ENCODE results near the gene OPN5. TPM values are rescaled to one million over a fixed set of nuclear protein-coding genes. Genes with fewer than 3 reads are reported as not detected.

Gene OPN5
- polyA plus RNA-seq, 4 donors: 0.04 to 0.96 (median 0.64) TPM

- no peak for DNase-seq (ENCODE audit: low read depth in 4 of 4, low spot score in 3 of 4)
Measured at GRCh38 chr6:47852727-47853126, 70.9 kb downstream of the OPN5 start.

DNA sequence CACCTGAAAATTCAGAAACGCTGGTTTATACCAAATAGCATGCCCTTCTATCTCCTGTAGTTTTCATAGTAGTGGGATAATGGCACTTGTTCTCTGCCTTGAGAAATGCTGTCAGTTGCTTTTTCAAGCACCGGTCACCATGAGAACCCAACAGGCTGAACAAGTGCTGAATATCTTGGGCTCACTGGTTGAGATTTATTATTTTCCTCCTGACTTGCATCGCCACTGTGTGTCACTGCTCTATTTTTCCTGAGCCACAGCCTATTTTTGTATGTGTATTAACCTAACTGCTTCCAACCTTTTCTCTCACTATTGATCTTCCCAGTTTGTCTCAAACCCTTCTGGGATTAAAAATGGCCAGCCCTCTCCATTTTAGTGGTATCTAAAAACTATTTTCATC lies 71.9 kb downstream of the OPN5 start:
- no peak for DNase-seq (ENCODE audit: low read depth in 4 of 4, low spot score in 3 of 4)

DNA sequence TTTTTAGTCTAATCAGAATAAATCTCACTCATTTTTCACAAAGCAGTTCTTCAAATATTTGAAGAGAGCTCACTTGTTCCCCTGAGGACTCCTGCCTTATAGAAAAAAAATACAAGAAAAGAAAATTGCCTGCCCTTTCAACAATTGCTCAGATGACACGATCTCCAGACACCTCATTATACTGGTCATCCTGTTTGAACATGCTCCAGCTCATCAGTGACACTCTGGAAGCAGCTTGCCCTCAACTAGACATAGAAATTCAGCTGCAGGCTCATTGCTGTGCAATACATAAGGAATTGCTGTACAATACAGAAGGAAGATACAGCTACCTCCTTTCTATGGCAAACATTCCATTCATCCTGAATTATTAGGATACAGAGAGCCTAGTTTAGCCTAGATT lies 73.1 kb downstream of the OPN5 start:
- DNase-seq (ENCODE audit: low read depth in 4 of 4, low spot score in 3 of 4): no peak

- no peak for DNase-seq (ENCODE audit: low read depth in 4 of 4, low spot score in 3 of 4)
Measured at GRCh38 chr6:47859175-47859574, 77.3 kb downstream of the OPN5 start.

DNA sequence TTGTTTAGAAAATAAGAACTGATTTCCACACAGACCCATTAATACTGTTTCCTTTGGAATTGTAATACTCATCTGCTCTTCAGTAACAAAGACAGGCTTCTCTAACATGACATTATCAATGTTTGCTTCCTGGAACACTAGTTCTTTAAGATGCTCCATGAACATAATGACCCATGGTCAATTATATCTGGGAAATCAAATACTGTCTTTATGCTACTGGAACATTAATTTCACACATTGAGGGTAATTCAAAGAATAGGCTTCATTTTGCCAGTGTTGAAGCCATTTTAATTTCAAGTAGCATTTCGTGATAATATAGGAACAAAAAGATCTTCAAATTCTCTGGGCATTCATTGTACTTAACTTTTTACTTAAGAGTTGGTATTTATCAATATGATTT lies 80.9 kb downstream of the OPN5 start:
- no peak for DNase-seq (ENCODE audit: low read depth in 4 of 4, low spot score in 3 of 4)

- DNase-seq (ENCODE audit: low read depth in 4 of 4, low spot score in 3 of 4): no peak
Measured at GRCh38 chr6:47865206-47865605, 83.4 kb downstream of the OPN5 start.

DNA sequence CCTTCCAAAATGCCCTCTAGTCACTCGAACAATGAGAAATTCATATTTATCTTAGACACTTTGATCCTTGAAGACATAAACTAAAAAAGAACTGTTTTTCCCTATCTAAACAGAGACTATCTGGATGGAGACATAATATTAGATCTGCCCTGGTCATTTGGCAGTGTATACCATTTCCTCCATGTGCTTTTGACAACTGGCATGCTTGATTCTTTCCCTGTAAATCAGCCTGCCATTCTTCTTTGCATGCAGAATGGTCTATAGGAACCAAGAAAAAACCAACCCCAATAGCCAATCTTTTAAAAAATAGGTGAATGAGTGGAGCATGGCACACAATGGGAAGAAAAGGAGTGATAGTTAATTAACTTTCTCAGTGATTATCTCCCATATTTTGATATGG lies 93.8 kb downstream of the OPN5 start:
- no peak for DNase-seq (ENCODE audit: low read depth in 4 of 4, low spot score in 3 of 4)

Other genes with a start within 250 kb of the OPN5 start
- gene ADGRF4, start 83.5 kb upstream of the OPN5 start, polyA plus RNA-seq (ENCODE audit: insufficient read length in 4 of 4): under 1 TPM in 3 of 4 donors, not detected in 1; 0.06 to 0.26 (median 0.26) TPM

All from left renal pelvis (tissue), 4 donors.